Measurements from ENCODE around the gene PLPP4.

PLPP4 gene

DNA sequence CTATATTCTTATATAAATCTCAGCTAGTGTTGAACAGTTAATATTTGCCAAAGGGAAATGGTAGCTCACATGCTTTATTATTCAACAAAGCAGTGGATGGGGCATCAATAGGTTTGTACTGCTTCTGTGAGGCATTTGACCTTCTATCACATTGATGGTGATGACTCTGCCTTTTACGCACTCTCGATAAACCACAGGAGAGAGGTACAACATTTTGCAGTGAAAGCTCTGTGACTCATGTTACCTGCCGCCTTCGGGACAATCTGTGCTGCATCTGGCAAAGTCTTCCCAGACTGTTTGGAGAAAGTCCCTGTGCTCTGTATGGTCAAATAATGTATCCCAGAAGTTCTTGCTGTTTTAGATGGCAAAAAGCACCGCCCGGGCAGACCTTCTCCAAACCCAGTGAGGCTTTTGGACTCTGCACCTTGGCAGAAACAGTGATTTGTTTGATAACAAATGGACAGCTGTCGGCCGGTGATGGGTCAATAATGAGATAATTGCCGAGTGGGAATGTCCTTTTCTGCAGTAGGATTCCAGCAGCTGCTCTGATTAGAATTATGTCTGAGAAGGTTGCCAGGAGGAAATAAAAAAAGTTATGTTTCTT lies 61.0 kb downstream of the PLPP4 start:
- Histone ChIP-seq H3K4me3 (ENCODE audit: low read depth, low read length) (no peak overlapping the region), H3K36me3 (no peaks in the 10 kb centered on the region; the same call in 1 of the 2 replicates), H3K27me3 (ENCODE audit: insufficient read depth, low read depth, severe bottlenecking) (no peaks in the 10 kb centered on the region), H3K27ac (no peak overlapping the region), H3K9me3 (ENCODE audit: severe bottlenecking) (no peaks in the 10 kb centered on the region)
- TF ChIP-seq, protein P1, sequence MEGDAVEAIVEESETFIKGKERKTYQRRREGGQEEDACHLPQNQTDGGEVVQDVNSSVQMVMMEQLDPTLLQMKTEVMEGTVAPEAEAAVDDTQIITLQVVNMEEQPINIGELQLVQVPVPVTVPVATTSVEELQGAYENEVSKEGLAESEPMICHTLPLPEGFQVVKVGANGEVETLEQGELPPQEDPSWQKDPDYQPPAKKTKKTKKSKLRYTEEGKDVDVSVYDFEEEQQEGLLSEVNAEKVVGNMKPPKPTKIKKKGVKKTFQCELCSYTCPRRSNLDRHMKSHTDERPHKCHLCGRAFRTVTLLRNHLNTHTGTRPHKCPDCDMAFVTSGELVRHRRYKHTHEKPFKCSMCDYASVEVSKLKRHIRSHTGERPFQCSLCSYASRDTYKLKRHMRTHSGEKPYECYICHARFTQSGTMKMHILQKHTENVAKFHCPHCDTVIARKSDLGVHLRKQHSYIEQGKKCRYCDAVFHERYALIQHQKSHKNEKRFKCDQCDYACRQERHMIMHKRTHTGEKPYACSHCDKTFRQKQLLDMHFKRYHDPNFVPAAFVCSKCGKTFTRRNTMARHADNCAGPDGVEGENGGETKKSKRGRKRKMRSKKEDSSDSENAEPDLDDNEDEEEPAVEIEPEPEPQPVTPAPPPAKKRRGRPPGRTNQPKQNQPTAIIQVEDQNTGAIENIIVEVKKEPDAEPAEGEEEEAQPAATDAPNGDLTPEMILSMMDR (IDR thresholded peaks at IDR 0.05; ENCODE audit: low read depth, low read length), result no peak
- DNase-seq, result no peak

- H3K27me3 ChIP-seq (ENCODE audit: insufficient read depth, low read depth, severe bottlenecking), result no peaks in the 10 kb centered on the region
- no peaks in the 10 kb centered on the region for H3K9me3 ChIP-seq (ENCODE audit: severe bottlenecking)
- H3K36me3 ChIP-seq, result no peaks in the 10 kb centered on the region
- H3K4me3 ChIP-seq (ENCODE audit: low read depth, low read length), result no peak overlapping the region
- no peak for DNase-seq
- TF ChIP-seq, protein P1 (IDR thresholded peaks at IDR 0.05; ENCODE audit: low read depth, low read length), result no peak
- peak overlapping the region; percentile 36 for H3K27ac ChIP-seq
Measured at GRCh38 chr10:120521880-120522279, 64.9 kb downstream of the PLPP4 start.

DNA sequence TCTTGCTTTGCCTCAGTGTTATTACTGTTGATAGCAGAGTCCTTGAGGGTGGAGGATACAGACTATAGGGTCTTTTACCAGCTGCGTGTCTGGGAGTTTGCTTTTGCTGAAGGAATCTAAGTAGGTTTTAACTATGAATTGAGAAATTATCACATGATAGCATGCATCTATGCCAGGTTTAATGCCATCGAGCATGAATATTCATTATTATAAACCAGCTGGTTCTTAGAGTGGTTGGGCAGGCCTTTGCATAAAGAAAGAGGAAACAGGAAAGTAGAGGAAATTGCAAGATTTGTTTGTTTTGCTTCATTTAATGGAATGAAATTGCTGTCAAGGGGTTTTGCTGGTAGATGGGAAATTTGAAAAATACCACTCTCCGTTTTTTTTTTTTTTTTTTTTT lies 70.7 kb downstream of the PLPP4 start:
- Histone ChIP-seq H3K4me3 (ENCODE audit: low read depth, low read length) (no peak overlapping the region), H3K27me3 (ENCODE audit: insufficient read depth, low read depth, severe bottlenecking) (no peaks in the 10 kb centered on the region), H3K36me3 (no peaks in the 10 kb centered on the region), H3K27ac (no peak overlapping the region), H3K9me3 (ENCODE audit: severe bottlenecking) (no peaks in the 10 kb centered on the region)
- TF ChIP-seq, protein P1 (IDR thresholded peaks at IDR 0.05; ENCODE audit: low read depth, low read length), result no peak
- DNase-seq, result no peak

DNA sequence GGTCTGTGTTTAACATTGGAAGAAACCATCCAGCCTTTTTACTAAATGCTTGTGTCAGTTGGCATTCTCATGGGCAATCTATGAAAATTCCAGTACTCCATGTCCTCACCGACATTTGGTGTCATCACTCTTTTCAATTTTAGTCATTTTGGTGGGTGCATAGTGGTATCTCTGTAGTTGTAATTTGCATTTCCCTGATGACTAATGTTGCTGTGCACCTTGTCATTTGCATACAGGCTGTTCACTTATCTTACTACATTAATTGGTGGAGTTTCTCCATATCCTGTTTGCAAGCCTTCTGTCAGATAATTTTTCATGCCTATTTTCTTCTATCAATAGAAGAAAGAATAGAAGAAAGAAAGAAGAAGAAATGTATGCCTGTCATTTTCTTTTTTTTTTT lies 73.7 kb downstream of the PLPP4 start:
- Histone ChIP-seq H3K27me3 (ENCODE audit: insufficient read depth, low read depth, severe bottlenecking) (no peaks in the 10 kb centered on the region), H3K4me3 (ENCODE audit: low read depth, low read length) (no peak overlapping the region), H3K27ac (no peak overlapping the region), H3K9me3 (ENCODE audit: severe bottlenecking) (no peaks in the 10 kb centered on the region), H3K36me3 (no peaks in the 10 kb centered on the region)
- TF ChIP-seq, protein P1 (IDR thresholded peaks at IDR 0.05; ENCODE audit: low read depth, low read length), result no peak
- DNase-seq, result no peak

DNA sequence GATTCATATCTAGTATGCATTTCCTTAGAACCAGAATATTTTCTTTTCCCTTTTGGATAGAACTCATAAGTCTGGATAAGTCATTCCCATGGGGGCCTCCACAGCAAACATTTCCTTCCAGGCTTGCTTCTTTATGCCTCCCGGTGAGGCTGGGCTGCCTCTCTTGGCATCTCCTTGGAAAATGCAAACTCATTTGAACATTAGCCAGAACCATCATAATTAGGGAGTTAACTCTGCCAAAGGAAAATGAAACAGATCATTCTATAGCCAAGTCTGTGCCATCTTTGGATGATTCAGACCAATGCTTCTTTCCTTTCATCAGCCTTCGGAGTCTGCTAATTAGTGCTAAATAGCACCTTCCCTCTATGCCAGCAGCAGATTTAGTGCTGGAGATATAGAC lies 81.1 kb downstream of the PLPP4 start:
- TF ChIP-seq, protein P1 (IDR thresholded peaks at IDR 0.05; ENCODE audit: low read depth, low read length), result no peak
- no peaks in the 10 kb centered on the region for H3K9me3 ChIP-seq (ENCODE audit: severe bottlenecking)
- no peak overlapping the region for H3K27ac ChIP-seq
- no peaks in the 10 kb centered on the region for H3K36me3 ChIP-seq
- H3K27me3 ChIP-seq (ENCODE audit: insufficient read depth, low read depth, severe bottlenecking), result no peaks in the 10 kb centered on the region
- no peak for DNase-seq
- H3K4me3 ChIP-seq (ENCODE audit: low read depth, low read length), result no peak overlapping the region

GRCh38 chr10:120539076-120539475 lies 82.0 kb downstream of the PLPP4 start:
- Histone ChIP-seq H3K27ac (no peak overlapping the region; the same call in 1 of the 2 replicates), H3K27me3 (ENCODE audit: insufficient read depth, low read depth, severe bottlenecking) (no peaks in the 10 kb centered on the region), H3K9me3 (ENCODE audit: severe bottlenecking) (no peaks in the 10 kb centered on the region), H3K36me3 (no peaks in the 10 kb centered on the region), H3K4me3 (ENCODE audit: low read depth, low read length) (no peak overlapping the region)
- TF ChIP-seq, protein P1 (IDR thresholded peaks at IDR 0.05; ENCODE audit: low read depth, low read length), result no peak
- peak; percentile 44 for DNase-seq
